ENCODE data around the gene ADAMTS12. TPM values are rescaled to one million over a fixed set of nuclear protein-coding genes. Genes with fewer than 3 reads are reported as not detected.

Gene ADAMTS12
- total and polyA plus RNA-seq, 9 of the 15 experiments (the other 6 are each of a cell fraction or from before 2014, with no cell fraction given): 0.11 TPM; not detected in 8

DNA sequence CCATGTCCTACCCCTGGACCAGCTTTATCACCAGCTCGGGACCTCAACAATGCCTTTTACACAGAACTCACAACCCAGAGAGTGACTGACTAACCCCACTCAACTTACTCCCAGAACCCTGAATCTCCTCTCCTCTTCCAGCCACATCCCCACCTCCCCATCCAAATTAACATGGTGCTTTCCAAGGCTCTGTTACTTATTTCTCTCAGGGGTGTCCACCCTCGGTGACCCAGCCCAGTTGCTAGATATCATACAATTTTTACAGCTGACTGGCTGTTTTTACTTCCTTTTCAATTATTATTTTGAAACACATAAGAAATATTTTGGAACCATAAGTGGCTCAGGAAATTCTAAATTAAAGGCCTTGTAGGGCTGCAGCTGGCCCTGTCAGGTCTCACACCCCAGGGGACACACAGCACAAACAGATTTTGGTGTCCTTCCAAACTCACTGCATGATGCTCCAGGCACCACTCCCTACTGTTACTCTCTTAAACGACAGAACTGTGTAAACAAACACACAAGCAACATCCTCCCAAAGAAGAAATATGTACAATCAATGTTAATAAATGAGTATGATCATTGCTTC, 180.6 kb downstream of the ADAMTS12 start (continued):
- TF ChIP-seq, protein P1, sequence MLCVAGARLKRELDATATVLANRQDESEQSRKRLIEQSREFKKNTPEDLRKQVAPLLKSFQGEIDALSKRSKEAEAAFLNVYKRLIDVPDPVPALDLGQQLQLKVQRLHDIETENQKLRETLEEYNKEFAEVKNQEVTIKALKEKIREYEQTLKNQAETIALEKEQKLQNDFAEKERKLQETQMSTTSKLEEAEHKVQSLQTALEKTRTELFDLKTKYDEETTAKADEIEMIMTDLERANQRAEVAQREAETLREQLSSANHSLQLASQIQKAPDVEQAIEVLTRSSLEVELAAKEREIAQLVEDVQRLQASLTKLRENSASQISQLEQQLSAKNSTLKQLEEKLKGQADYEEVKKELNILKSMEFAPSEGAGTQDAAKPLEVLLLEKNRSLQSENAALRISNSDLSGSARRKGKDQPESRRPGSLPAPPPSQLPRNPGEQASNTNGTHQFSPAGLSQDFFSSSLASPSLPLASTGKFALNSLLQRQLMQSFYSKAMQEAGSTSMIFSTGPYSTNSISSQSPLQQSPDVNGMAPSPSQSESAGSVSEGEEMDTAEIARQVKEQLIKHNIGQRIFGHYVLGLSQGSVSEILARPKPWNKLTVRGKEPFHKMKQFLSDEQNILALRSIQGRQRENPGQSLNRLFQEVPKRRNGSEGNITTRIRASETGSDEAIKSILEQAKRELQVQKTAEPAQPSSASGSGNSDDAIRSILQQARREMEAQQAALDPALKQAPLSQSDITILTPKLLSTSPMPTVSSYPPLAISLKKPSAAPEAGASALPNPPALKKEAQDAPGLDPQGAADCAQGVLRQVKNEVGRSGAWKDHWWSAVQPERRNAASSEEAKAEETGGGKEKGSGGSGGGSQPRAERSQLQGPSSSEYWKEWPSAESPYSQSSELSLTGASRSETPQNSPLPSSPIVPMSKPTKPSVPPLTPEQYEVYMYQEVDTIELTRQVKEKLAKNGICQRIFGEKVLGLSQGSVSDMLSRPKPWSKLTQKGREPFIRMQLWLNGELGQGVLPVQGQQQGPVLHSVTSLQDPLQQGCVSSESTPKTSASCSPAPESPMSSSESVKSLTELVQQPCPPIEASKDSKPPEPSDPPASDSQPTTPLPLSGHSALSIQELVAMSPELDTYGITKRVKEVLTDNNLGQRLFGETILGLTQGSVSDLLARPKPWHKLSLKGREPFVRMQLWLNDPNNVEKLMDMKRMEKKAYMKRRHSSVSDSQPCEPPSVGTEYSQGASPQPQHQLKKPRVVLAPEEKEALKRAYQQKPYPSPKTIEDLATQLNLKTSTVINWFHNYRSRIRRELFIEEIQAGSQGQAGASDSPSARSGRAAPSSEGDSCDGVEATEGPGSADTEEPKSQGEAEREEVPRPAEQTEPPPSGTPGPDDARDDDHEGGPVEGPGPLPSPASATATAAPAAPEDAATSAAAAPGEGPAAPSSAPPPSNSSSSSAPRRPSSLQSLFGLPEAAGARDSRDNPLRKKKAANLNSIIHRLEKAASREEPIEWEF (CRISPR knock-in tag; IDR thresholded peaks at IDR 0.05): no peak
- TF ChIP-seq TBL1XR1 (IDR thresholded peaks at IDR 0.05; ENCODE audit: low read length in 2 of 2) (no peak), PTBP1 (IDR thresholded peaks at IDR 0.05; ENCODE audit: low read depth, low read length) (no peak), ZNF778 (CRISPR knock-in tag; IDR thresholded peaks at IDR 0.05) (no peak), POLR2A (conservative IDR thresholded peaks at IDR 0.05) (no peak), ZKSCAN8 (CRISPR knock-in tag; IDR thresholded peaks at IDR 0.05) (no peak), ARNT (IDR thresholded peaks at IDR 0.05) (no peak)
- TF ChIP-seq, protein P2, sequence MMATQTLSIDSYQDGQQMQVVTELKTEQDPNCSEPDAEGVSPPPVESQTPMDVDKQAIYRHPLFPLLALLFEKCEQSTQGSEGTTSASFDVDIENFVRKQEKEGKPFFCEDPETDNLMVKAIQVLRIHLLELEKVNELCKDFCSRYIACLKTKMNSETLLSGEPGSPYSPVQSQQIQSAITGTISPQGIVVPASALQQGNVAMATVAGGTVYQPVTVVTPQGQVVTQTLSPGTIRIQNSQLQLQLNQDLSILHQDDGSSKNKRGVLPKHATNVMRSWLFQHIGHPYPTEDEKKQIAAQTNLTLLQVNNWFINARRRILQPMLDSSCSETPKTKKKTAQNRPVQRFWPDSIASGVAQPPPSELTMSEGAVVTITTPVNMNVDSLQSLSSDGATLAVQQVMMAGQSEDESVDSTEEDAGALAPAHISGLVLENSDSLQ (IDR thresholded peaks at IDR 0.05): no peak
